HG02870 (cell line): ENCODE measurements around the gene DNASE1L3.

Source experiments
- ATAC-seq: cut with Tn5 transposase; IDR thresholded peaks from one replicate; pipeline ENCODE4 v1.9.1; 2021; ENCODE audit warnings: mild to moderate bottlenecking, moderate library complexity; ENCODE audit not compliant: unreplicated experiment

Gene DNASE1L3

GRCh38 chr3:58164199-58164879 is 46.4 kb downstream of the DNASE1L3 start:
- ATAC-seq: no peak

DNA sequence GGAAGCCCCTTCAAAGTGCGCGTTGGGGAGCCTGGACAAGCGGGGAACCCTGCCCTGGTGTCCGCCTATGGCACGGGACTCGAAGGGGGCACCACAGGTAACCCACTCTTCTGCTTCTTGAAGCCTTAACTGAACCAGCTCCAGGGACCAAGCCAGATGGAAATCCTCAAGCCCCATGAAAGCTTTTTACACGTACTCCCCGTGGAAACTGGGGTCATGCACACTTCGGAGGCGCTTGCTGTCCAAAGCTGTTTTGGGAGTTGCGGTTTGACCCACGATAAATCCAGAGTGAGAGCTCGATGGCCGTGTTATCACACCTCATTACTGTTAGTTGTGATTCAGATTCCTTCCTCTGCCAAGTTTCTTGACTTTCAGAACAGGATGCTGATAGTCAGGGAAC is 47.5 kb downstream of the DNASE1L3 start:
- no peak for ATAC-seq

DNA sequence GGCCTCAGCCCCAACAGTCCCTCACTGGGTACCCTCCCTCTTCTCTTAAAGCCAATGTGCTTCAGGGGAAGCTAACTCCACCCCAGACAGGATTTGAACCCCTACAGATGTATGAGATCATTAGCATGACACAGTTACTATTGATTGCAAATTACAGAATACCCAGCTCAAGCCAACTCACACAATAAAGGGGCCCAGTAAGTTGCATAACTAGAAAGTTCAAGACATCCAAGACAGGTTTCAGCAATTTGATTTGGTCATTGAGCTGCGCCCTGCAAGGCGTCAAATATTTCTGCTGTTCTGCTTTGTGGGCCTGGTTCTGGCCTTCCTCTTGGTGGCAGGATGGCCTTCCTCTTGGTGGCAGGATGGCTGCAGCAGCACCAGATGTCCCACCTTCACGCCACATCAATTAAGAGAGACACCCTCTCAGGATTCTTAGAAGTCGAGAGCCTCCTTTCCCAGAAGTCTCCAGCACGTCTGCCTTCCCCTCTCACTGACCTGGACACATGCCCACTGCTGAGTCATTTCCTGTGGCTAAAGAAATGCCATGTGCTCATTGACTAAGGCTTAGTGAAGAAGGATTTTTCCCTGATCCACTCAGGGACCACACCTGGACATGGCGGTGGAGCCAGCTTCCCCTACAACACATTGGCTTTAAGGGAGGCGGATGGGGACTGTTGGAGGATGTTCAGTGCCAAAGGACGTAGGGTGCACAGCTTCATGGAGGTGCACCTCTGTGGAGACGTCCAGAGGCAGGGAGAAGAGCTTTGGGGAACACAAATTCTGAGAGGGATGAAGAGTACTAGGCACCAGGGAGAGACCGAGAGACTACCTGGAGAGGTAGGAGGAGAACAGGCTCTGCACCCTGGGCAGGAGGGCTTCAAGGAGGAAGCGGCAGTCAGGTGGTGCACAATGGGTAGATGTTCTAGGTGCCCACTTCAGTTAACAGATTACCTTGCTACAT is 49.1 kb downstream of the DNASE1L3 start:
- no peak for ATAC-seq

GRCh38 chr3:58160399-58160798 is 50.4 kb downstream of the DNASE1L3 start:
- no peak for ATAC-seq

- ATAC-seq: no peak
Measured at GRCh38 chr3:58158442-58159153, 52.2 kb downstream of the DNASE1L3 start.

DNA sequence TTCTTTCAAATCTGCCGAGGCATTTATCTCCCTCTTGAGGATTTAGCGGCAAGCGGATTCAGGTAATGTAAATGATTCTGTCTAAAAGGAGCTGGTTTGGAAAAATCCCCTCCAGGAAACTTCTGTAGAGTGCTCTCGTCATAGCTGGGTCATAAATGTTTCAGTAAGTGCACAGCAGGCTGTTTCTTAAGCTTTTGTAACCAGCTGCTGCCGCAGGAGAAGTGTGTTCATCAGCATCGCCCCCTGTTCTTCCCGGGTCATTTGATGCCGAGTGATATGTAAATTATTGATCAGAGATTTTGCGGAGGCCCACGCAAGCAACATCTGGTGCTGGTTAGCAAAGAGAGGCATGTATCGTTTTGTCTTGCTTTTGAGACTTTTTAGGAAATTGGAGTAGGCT is 53.1 kb downstream of the DNASE1L3 start:
- ATAC-seq: no peak

- ATAC-seq: no peak
Measured at GRCh38 chr3:58155838-58156237, 54.9 kb downstream of the DNASE1L3 start.

GRCh38 chr3:58154626-58155449 is 55.9 kb downstream of the DNASE1L3 start:
- ATAC-seq: no peak

GRCh38 chr3:58153371-58153770 is 57.4 kb downstream of the DNASE1L3 start:
- ATAC-seq: no peak

DNA sequence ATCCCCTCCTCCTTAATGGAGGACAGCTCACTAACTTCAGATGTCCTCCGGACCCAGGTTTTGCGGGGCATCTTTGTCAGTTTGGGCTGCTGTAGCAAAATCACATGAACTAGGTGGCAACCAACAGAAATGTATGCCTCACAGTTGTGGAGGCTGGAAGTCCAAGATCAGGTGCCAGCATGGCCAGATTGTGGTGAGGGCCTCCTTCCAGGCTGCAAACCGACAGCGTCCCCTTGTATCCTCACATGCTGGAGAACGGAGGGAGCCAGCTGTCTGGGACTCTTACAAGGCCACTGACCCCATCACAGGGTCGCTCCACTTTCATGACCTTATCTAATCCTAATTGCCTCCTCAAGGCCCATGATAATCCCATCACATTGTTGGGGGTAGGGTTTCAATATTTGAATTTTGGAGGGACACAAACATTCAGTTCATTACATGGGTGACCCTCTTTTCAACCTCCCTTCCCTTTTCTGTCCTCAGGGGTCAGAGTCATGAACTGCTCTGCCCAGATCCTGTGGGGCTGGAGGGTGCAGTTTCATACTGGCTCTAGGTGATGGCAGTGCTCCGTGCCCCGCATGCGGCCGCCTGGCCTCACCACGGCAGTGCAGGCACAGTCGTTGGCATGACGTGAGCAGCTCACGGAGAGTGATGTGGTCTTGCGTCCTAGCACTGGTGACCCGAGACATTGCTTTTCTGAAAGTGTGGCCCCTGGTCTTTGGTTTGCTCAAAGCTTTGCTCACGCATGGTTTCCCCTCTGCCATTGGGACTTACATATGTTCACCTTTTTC is 58.4 kb downstream of the DNASE1L3 start:
- no peak for ATAC-seq

DNA sequence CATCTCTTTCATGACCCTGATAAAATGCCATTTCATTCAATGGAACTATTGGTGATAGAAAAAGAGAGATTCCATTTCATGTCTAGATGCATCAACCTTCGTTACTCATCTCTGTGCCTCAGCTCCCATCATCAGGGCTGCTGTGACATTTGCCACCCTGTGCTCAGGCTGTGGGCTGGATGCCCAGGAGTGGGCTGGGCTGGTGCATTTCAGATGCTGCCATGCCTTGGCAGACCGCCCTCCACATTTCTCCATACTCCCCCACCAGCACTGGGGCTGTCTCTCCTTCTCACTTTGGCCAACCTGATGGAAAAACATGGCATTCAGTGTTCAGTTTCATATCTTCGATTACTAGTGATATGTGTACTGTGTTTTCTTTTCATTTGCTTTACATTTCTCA is 59.1 kb downstream of the DNASE1L3 start:
- no peak for ATAC-seq

GRCh38 chr3:58150810-58151199 is 60.0 kb downstream of the DNASE1L3 start:
- no peak for ATAC-seq

GRCh38 chr3:58150130-58150809 is 60.5 kb downstream of the DNASE1L3 start:
- no peak for ATAC-seq

GRCh38 chr3:58148049-58148448 is 62.7 kb downstream of the DNASE1L3 start:
- no peak for ATAC-seq

GRCh38 chr3:58144478-58145325 is 66.1 kb downstream of the DNASE1L3 start:
- ATAC-seq: no peak

DNA sequence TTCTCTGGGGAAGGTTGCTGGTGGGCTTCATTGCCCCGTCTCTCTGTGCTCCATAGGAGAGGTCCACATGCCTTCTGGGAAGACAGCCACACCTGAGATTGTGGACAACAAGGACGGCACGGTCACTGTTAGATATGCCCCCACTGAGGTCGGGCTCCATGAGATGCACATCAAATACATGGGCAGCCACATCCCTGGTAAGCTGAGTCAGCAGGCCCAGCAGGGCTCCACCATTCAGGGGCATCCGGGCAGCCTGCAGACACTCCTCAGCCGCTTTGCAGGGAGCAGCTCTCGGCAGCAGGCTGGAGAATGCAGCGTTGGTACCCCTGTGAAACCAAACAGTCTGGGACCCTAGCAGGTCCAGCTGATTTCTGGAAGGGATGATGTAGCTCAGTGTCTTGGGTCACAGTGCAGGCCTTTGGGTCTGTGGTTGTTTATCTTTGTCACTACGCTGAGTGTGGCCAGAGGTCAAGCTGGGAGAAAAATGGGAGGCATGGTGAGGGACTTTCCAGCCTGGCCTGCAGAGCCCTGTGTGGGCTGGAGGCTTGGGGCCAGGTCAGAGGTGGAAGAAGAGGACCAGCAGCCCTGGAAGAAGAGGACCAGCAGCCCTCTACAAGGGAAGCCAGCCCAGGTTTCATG is 67.2 kb downstream of the DNASE1L3 start:
- ATAC-seq: no peak
